Uterus (tissue), 2 donors: ENCODE measurements around the gene HELT.

Source experiments
- CTCF ChIP-seq, 4 experiments: fragments of 200-600 bp in 2 of 4; fragments of 450-650 bp in 2 of 4; sonication (generic) in 2 of 4; IDR thresholded peaks; one replicate each; pipeline ENCODE4 v1.5.1; 2016 to 2019; ENCODE audit warnings: antibody characterized with exemption in 4 of 4, mild to moderate bottlenecking in 2 of 4, moderate library complexity in 1 of 4
- POLR2A ChIP-seq, 2 donors: fragments of 450-650 bp; IDR thresholded peaks; one replicate each; pipeline ENCODE4 v1.6.1; 2016; ENCODE audit warnings: antibody characterized with exemption in 2 of 2, mild to moderate bottlenecking in 1 of 2, moderate library complexity in 1 of 2

- TF ChIP-seq CTCF (IDR thresholded peaks at IDR 0.05) (no peak), POLR2A (IDR thresholded peaks at IDR 0.05) (no peak)
Observed at GRCh38 chr4:185040523-185040922, 22.2 kb downstream of the HELT start.
